GM12878 (cell line): ENCODE measurements around the gene ENGASE.

Experiments used
- BRCA1 ChIP-seq: IDR thresholded peaks from 2 replicates; pipeline ENCODE4 v1.6.1; 2011; ENCODE audit warnings: low read depth, low read length, improper control_type of control experiment
- CHD2 ChIP-seq: IDR thresholded peaks from 2 replicates; pipeline ENCODE4 v1.6.1; 2011; ENCODE audit warnings: low read depth, low read length, improper control_type of control experiment, borderline replicate concordance
- EZH2 ChIP-seq: IDR thresholded peaks from 2 replicates; pipeline ENCODE4 v1.6.1; 2012; ENCODE audit warnings: low read depth, mild to moderate bottlenecking, control low read depth, inconsistent platforms, low read length, borderline replicate concordance; ENCODE audit not compliant: control insufficient read depth
- FOS ChIP-seq: IDR thresholded peaks from 3 replicates; pipeline ENCODE4 v1.6.1; 2011; ENCODE audit warnings: borderline replicate concordance; ENCODE audit not compliant: insufficient read length; ENCODE audit errors: extremely low read depth
- POLR2A ChIP-seq: IDR thresholded peaks from 2 replicates; pipeline ENCODE4 v1.6.1; 2011; ENCODE audit warnings: low read depth, mild to moderate bottlenecking, low read length
- POLR2AphosphoS2 ChIP-seq: IDR thresholded peaks from 2 replicates; pipeline ENCODE4 v1.6.1; 2011; ENCODE audit warnings: low read depth, mild to moderate bottlenecking, low read length, improper control_type of control experiment, moderate library complexity
- POLR2AphosphoS5 ChIP-seq: IDR thresholded peaks from 2 replicates; pipeline ENCODE4 v1.6.1; 2011; ENCODE audit warnings: mild to moderate bottlenecking, low read length, inconsistent platforms
- RFX5 ChIP-seq: IDR thresholded peaks from 2 replicates; pipeline ENCODE4 v1.6.1; 2011; ENCODE audit warnings: low read depth, low read length, improper control_type of control experiment
- SP1 ChIP-seq: IDR thresholded peaks from one replicate; pipeline ENCODE4 v1.6.1; 2011; ENCODE audit warnings: low read depth, low read length
- SUZ12 ChIP-seq: fragments of 200-600 bp; sonication (generic); IDR thresholded peaks from one replicate; pipeline ENCODE4 v1.6.1; 2018; ENCODE audit warnings: antibody characterized with exemption, mild to moderate bottlenecking; ENCODE audit not compliant: unreplicated experiment
- TAF1 ChIP-seq: IDR thresholded peaks from 2 replicates; pipeline ENCODE4 v1.6.1; 2011; ENCODE audit warnings: mild to moderate bottlenecking, low read depth, low read length, borderline replicate concordance
- ZBTB11 ChIP-seq: fragments of 450-650 bp; formaldehyde crosslinking; IDR thresholded peaks from 2 replicates; pipeline ENCODE4 v1.5.0; 2022; ENCODE audit warnings: mild to moderate bottlenecking, missing genetic modification characterization

- TF ChIP-seq RFX5 (no peak), SP1 (no peak), POLR2AphosphoS5 (no peak), EZH2 (no peak), CHD2 (no peak), POLR2AphosphoS2 (no peak), BRCA1 (no peak), POLR2A (no peak), TAF1 (no peak), ZBTB11 (CRISPR knock-in tag) (no peak), FOS (no peak), SUZ12 (no peak)
These were observed 43.4 kb downstream of the ENGASE start for GRCh38 chr17:79117905-79118487.
